Measurements from ENCODE around the gene ZNF846. TPM values are rescaled to one million over a fixed set of nuclear protein-coding genes. Genes with fewer than 3 reads are reported as not detected.

ZNF846 gene
- total and polyA plus RNA-seq, 10 of the 15 experiments (the other 5 are each of a cell fraction or from before 2014, with no cell fraction given) = 0.64 to 4.1 (median 1.6) TPM

GRCh38 chr19:9811139-9811538 lies 42.6 kb upstream of the ZNF846 start:
- CTCF ChIA-PET = interaction anchor here (1.7 kb wide), 1 partner anchor 12 kb away, joined by 5 read pairs; no protein-coding TSS in a partner anchor
- in situ Hi-C loops (cut with MboI) (no loop called here), intact Hi-C loops (cut with micrococcal nuclease; ENCODE audit: unreplicated experiment) (no loop called here)
- Histone ChIP-seq H3K27me3 (replicated peaks in 1 of 2; ENCODE audit: control insufficient read depth in 2 of 2, insufficient read depth in 2 of 2, low read length in 1 of 2) (no peaks in the 10 kb centered on the region), H3K4me1 (ENCODE audit: control insufficient read depth, insufficient read depth, low read length) (no peaks in the 10 kb centered on the region), H3K36me3 (ENCODE audit: control insufficient read depth in 2 of 2, insufficient read depth in 2 of 2, low read length in 1 of 2) (peaks cover 11 to 21% of the 10 kb centered on the region in 2 experiments), H3K4me3 (no peak overlapping the region), H2AFZ (ENCODE audit: control insufficient read depth, low read depth, low read length) (no peak overlapping the region), H3K9ac (ENCODE audit: control insufficient read depth, insufficient read depth, low read length) (no peak overlapping the region), H3K79me2 (ENCODE audit: control insufficient read depth, insufficient read depth, low read length) (no peaks in the 10 kb centered on the region), H3K4me2 (ENCODE audit: control insufficient read depth, insufficient read depth) (no peak overlapping the region), H4K20me1 (ENCODE audit: control insufficient read depth, insufficient read depth) (no peaks in the 10 kb centered on the region), H3K9me3 (replicated peaks; ENCODE audit: control insufficient read depth, insufficient read depth, low read length) (peaks cover 5% of the 10 kb centered on the region; the same call in 2 of the 3 replicates), H3K27ac (ENCODE audit: control insufficient read depth, insufficient read depth) (no peak overlapping the region)
- WGBS (ENCODE audit: insufficient coverage, insufficient replicate concordance, low lambda C conversion rate, missing lambda C conversion rate) = over 99% methylated on average over 21 of the region's 21 CpGs
- POLR2A ChIA-PET = no interaction called here
- DNase-seq (ENCODE audit: low read depth, low spot score) = no peak
- RAD21 ChIA-PET (ENCODE audit: unreplicated experiment) = interaction anchor here (0.6 kb wide), 1 partner anchor 189 kb away, joined by 4 read pairs; no protein-coding TSS in a partner anchor
- ATAC-seq = no peak
- BruUV-seq (replicated peaks) = no TSS peak
- FAIRE-seq = no peak
- SMC1A ChIA-PET (ENCODE audit: uncharacterized antibody, unreplicated experiment) = no interaction called here
- TF ChIP-seq DPF2 (IDR thresholded peaks at IDR 0.05) = no peak
- no peak for TF ChIP-seq CUX1 (IDR thresholded peaks at IDR 0.05; ENCODE audit: insufficient replicate concordance, low read depth, low read length)
- TF ChIP-seq ZBTB4 (CRISPR knock-in tag; IDR thresholded peaks at IDR 0.05) = no peak
- TF ChIP-seq MYC (IDR thresholded peaks at IDR 0.05; ENCODE audit: insufficient read depth, insufficient read length, insufficient replicate concordance, low read length, severe bottlenecking) = no peak
- TF ChIP-seq BHLHE40 (IDR thresholded peaks at IDR 0.05; ENCODE audit: borderline replicate concordance in 1 of 2, low read depth in 2 of 2, low read length in 1 of 2) = no peak
- no peak for TF ChIP-seq CEBPZ (IDR thresholded peaks at IDR 0.05; ENCODE audit: low read depth, low read length)
- no peak for TF ChIP-seq SUZ12 (IDR thresholded peaks at IDR 0.05; ENCODE audit: unreplicated experiment)
- no peak for TF ChIP-seq STAT1 (conservative IDR thresholded peaks at IDR 0.05)
- TF ChIP-seq BCL3 (IDR thresholded peaks at IDR 0.05; ENCODE audit: borderline replicate concordance, insufficient read depth, low read depth, low read length, poor library complexity, severe bottlenecking) = no peak

All from GM12878 (cell line).